HUES48 (cell line): Measurements from ENCODE around the gene PAQR4.

Source experiments
- H3K27ac ChIP-seq: one replicate; pipeline ENCODE4 v1.7.0; 2013; ENCODE audit warnings: low read depth, low read length, inconsistent platforms
- H3K27me3 ChIP-seq: 2 replicates; pipeline ENCODE4 v1.6.1; 2013; ENCODE audit warnings: mild to moderate bottlenecking, low read length; ENCODE audit not compliant: control insufficient read depth, insufficient read depth
- H3K36me3 ChIP-seq: 2 replicates; pipeline ENCODE4 v1.6.1; 2013; ENCODE audit warnings: low read length; ENCODE audit not compliant: control insufficient read depth, insufficient read depth
- H3K4me1 ChIP-seq: 2 replicates; pipeline ENCODE4 v1.6.1; 2013; ENCODE audit warnings: mild to moderate bottlenecking, low read length; ENCODE audit not compliant: control insufficient read depth, insufficient read depth
- H3K4me3 ChIP-seq: 2 replicates; pipeline ENCODE4 v1.5.1; 2013; ENCODE audit warnings: mild to moderate bottlenecking, low read depth, low read length
- H3K9ac ChIP-seq: 2 replicates; pipeline ENCODE4 v1.6.1; 2013; ENCODE audit warnings: mild to moderate bottlenecking, low read depth, low read length, moderate library complexity
- H3K9me3 ChIP-seq: 2 replicates; pipeline ENCODE4 v1.6.1; 2013; ENCODE audit warnings: low read length; ENCODE audit not compliant: control insufficient read depth, insufficient read depth

Gene PAQR4

DNA sequence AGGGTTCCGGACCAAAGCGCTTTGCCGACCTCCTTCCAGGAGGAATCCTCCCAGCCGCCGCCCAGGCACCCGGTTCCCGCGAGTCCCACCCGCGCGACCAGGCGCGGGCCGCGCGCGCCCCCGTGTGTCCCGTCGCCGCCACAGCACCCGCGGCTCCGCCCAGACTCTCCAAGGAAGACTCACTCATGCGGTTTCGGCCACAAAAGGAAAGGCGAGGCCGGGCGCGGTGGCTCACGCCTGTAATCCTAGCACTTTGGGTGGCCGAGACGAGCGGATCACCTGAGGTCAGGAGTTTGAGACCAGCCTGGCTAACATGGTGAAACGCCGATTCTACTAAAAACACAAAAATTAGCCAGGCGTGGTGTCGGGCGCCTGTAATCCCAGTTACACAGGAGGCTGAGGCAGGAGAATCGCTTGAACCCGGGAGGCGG is 14.6 kb downstream of the PAQR4 start:
- Histone ChIP-seq H3K36me3 (0 out of 2 replicates have a peak, but pooled peaks cover 5% of the 10 kb centered on the region), H3K4me3 (no peak overlapping the region), H3K27ac (peak overlapping the region; percentile 35), H3K27me3 (no peaks in the 10 kb centered on the region), H3K4me1 (peaks cover 27% of the 10 kb centered on the region), H3K9me3 (no peaks in the 10 kb centered on the region), H3K9ac (no peak overlapping the region)

- Histone ChIP-seq H3K9me3 (no peaks in the 10 kb centered on the region), H3K27me3 (no peaks in the 10 kb centered on the region), H3K4me3 (no peak overlapping the region), H3K4me1 (peaks cover 32% of the 10 kb centered on the region), H3K27ac (no peak overlapping the region), H3K9ac (no peak overlapping the region), H3K36me3 (no peaks in the 10 kb centered on the region)
Observed at GRCh38 chr16:2985462-2985861, 16.3 kb downstream of the PAQR4 start.

DNA sequence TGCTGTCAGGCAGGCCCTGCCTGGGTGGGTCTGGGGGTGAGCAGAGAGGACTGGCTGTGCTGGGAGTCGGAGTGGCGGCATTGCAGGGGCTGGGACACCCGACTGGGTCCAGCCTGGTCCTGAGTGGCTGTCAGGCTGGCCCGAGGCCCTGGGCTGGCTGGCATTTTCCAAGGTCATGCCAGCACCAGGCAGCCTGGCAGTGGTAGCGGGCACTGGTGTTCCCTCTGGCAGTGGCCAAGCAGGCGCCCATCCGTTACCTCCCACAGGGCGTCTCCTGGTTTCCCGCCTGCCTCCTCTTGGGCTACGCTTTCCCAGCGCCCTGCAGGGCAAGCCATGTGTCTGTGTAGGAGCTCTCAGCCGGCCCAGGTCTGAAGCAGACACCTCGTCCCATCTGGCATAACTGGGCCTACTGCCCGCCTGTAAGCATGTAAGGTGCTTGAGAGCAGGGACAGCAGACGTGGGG is 16.8 kb downstream of the PAQR4 start:
- H3K4me3 ChIP-seq, result no peak overlapping the region
- peaks cover 32% of the 10 kb centered on the region for H3K4me1 ChIP-seq
- H3K27me3 ChIP-seq, result no peaks in the 10 kb centered on the region
- no peaks in the 10 kb centered on the region for H3K36me3 ChIP-seq
- H3K9ac ChIP-seq, result no peak overlapping the region
- H3K27ac ChIP-seq, result no peak overlapping the region
- H3K9me3 ChIP-seq, result no peaks in the 10 kb centered on the region

DNA sequence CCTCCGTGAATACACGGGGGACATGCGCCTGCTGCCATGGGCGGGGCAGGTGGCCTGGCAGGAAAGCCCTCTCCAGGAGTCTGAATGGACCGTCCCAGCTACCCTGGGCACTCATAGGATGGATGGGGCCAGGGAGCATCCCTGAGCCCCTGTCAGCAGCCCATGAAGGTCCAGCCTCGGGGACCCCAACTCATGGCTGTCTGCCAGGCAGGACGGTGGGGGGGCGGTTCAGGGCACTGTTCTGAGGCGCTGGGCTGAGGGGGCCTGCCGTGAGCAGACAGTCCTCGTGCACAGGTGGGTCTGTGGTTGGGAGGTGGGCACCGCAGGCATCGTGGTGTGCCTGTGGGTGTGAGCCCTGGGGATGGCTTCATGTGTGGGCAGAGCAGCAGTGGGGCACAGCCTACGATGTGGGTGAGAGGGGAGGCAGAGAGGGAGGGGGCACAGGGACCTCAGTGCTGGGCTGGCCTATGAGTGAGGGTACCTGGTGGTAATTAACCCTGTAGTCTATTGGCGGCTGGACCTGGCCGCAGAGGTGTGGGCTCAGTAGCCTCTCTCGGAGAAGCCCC is 17.6 kb downstream of the PAQR4 start:
- no peaks in the 10 kb centered on the region for H3K9me3 ChIP-seq
- no peak overlapping the region for H3K9ac ChIP-seq
- peaks cover 27% of the 10 kb centered on the region for H3K4me1 ChIP-seq
- no peak overlapping the region for H3K27ac ChIP-seq
- H3K4me3 ChIP-seq, result no peak overlapping the region
- H3K27me3 ChIP-seq, result no peaks in the 10 kb centered on the region
- no peaks in the 10 kb centered on the region for H3K36me3 ChIP-seq

GRCh38 chr16:2987286-2987685 is 18.1 kb downstream of the PAQR4 start:
- no peaks in the 10 kb centered on the region for H3K36me3 ChIP-seq
- peaks cover 21% of the 10 kb centered on the region for H3K4me1 ChIP-seq
- H3K27ac ChIP-seq, result no peak overlapping the region
- H3K27me3 ChIP-seq, result no peaks in the 10 kb centered on the region
- H3K9ac ChIP-seq, result no peak overlapping the region
- H3K9me3 ChIP-seq, result no peaks in the 10 kb centered on the region
- H3K4me3 ChIP-seq, result no peak overlapping the region

DNA sequence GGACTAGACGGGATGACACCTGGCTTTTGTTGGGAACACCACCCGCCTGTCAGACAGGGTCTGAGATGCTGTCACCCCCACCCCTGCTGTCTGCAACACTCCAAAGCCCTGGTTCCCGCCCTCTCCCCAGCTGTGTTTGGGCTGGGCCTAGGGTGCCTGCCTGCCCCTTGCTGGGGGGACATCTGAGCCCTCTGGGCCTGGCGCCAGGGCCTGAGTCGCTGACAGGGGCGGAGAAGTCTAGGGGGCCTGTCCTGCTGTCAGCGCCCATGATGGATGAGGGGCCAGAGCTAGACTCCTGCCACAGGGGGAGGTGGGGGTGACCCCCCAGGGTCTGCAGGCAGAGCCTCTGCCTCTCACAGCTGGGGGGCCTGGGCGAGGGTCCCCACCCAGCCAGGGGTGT is 18.7 kb downstream of the PAQR4 start:
- Histone ChIP-seq H3K27ac (no peak overlapping the region), H3K9ac (no peak overlapping the region), H3K4me1 (peaks cover 19% of the 10 kb centered on the region), H3K4me3 (no peak overlapping the region), H3K27me3 (no peaks in the 10 kb centered on the region), H3K36me3 (no peaks in the 10 kb centered on the region), H3K9me3 (no peaks in the 10 kb centered on the region)

DNA sequence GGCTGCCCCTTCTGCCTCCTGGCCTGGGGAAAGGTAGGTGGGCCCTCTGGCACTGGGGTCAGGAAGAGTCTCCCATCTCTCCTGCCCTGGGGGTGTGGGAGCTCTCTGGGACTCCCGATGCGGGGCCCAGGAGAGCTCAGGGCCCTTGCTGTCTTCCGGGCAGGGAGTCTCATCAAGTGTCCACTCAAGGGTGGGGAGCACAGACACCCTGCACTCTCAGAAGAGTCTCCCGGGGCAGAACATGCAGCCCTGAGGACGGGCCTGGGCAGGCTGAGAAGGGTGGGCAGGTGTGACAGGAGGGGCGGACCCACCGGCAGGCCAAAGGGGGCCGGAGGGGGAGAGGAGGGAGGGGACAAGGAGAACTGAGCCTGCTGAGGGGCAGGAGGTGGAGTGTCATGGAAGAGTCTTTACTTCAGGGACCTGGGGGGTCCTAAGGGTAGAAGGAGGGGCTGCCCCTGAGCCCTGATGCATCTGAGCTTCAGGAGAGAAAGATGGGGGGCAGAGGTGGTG is 19.5 kb downstream of the PAQR4 start:
- H3K36me3 ChIP-seq, result no peaks in the 10 kb centered on the region
- no peaks in the 10 kb centered on the region for H3K27me3 ChIP-seq
- H3K4me1 ChIP-seq, result peaks cover 16% of the 10 kb centered on the region
- H3K9ac ChIP-seq, result no peak overlapping the region
- no peaks in the 10 kb centered on the region for H3K9me3 ChIP-seq
- H3K27ac ChIP-seq, result no peak overlapping the region
- H3K4me3 ChIP-seq, result no peak overlapping the region

DNA sequence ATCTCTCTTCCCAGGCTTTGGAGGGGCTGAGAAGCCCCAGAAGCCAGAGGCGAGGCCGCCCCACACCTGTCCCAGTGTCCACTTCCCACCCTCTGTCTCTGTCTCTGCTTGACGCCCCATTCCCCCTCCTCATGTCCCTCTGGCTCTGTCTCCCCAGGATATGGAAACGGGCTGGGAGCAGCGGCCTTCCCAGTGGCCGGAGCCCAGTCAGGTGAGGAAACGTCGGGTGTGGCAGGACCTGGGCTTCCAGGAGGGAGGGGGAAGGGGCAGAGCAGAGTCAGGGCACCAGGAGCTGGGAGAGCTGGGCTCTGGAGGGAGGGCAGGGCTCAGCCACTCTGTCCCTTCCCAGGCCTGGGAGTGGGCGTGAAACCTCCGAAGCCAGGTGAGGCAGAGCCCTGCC is 21.7 kb downstream of the PAQR4 start:
- Histone ChIP-seq H3K36me3 (no peaks in the 10 kb centered on the region), H3K4me3 (no peak overlapping the region), H3K4me1 (peaks cover 16% of the 10 kb centered on the region), H3K9ac (no peak overlapping the region), H3K27me3 (no peaks in the 10 kb centered on the region), H3K9me3 (no peaks in the 10 kb centered on the region), H3K27ac (no peak overlapping the region)

GRCh38 chr16:2991566-2992261 is 22.6 kb downstream of the PAQR4 start:
- H3K4me3 ChIP-seq, result no peak overlapping the region
- H3K9ac ChIP-seq, result no peak overlapping the region
- no peak overlapping the region for H3K27ac ChIP-seq
- H3K27me3 ChIP-seq, result no peaks in the 10 kb centered on the region
- peaks cover 17% of the 10 kb centered on the region for H3K4me1 ChIP-seq
- H3K9me3 ChIP-seq, result no peaks in the 10 kb centered on the region
- no peaks in the 10 kb centered on the region for H3K36me3 ChIP-seq

- H3K36me3 ChIP-seq, result no peaks in the 10 kb centered on the region
- H3K27ac ChIP-seq, result no peak overlapping the region
- no peaks in the 10 kb centered on the region for H3K27me3 ChIP-seq
- no peak overlapping the region for H3K9ac ChIP-seq
- no peak overlapping the region for H3K4me3 ChIP-seq
- peaks cover 20% of the 10 kb centered on the region for H3K4me1 ChIP-seq
- H3K9me3 ChIP-seq, result no peaks in the 10 kb centered on the region
Observed at GRCh38 chr16:2992383-2993081, 23.4 kb downstream of the PAQR4 start.

- no peak overlapping the region for H3K27ac ChIP-seq
- no peak overlapping the region for H3K9ac ChIP-seq
Observed at GRCh38 chr16:2996298-2996697, 27.1 kb downstream of the PAQR4 start.

More at GRCh38 chr16:2996298-2996697, 27.1 kb downstream of the PAQR4 start:
- Histone ChIP-seq H3K27me3 (no peaks in the 10 kb centered on the region), H3K4me3 (no peak overlapping the region), H3K9me3 (no peaks in the 10 kb centered on the region), H3K36me3 (no peaks in the 10 kb centered on the region), H3K4me1 (0 out of 2 replicates have a peak, but pooled peaks cover 5% of the 10 kb centered on the region)
